ENCODE results near the gene EDARADD. TPM values are rescaled to one million over a fixed set of nuclear protein-coding genes. Genes with fewer than 3 reads are reported as not detected.

EDARADD gene
- total RNA-seq, 1 donor from 2014 or later, result 0.98 TPM

- no peak overlapping the region for H3K27ac Mint-ChIP-seq (ENCODE audit: unreplicated experiment)
- no peaks in the 10 kb centered on the region for H3K27me3 Mint-ChIP-seq (ENCODE audit: unreplicated experiment)
- H3K4me1 Mint-ChIP-seq (ENCODE audit: low read depth, unreplicated experiment), result peaks cover 14% of the 10 kb centered on the region
- H3K9me3 Mint-ChIP-seq (ENCODE audit: unreplicated experiment), result peaks cover 2% of the 10 kb centered on the region
- no peak for DNase-seq
- TF ChIP-seq CTCF (IDR thresholded peaks at IDR 0.05; ENCODE audit: partially characterized antibody, unreplicated experiment), result no peak
- H3K4me3 Mint-ChIP-seq (ENCODE audit: unreplicated experiment), result no peak overlapping the region
- no peaks in the 10 kb centered on the region for H3K36me3 Mint-ChIP-seq (ENCODE audit: unreplicated experiment)
Measured at GRCh38 chr1:236530959-236531358, 136.9 kb downstream of the EDARADD start.

GRCh38 chr1:236532850-236533249, 138.8 kb downstream of the EDARADD start:
- no peaks in the 10 kb centered on the region for H3K27me3 Mint-ChIP-seq (ENCODE audit: unreplicated experiment)
- no peak for DNase-seq
- TF ChIP-seq CTCF (IDR thresholded peaks at IDR 0.05; ENCODE audit: partially characterized antibody, unreplicated experiment), result no peak
- H3K9me3 Mint-ChIP-seq (ENCODE audit: unreplicated experiment), result peaks cover 2% of the 10 kb centered on the region
- peaks cover 21% of the 10 kb centered on the region for H3K4me1 Mint-ChIP-seq (ENCODE audit: low read depth, unreplicated experiment)
- no peak overlapping the region for H3K27ac Mint-ChIP-seq (ENCODE audit: unreplicated experiment)
- H3K4me3 Mint-ChIP-seq (ENCODE audit: unreplicated experiment), result no peak overlapping the region
- H3K36me3 Mint-ChIP-seq (ENCODE audit: unreplicated experiment), result no peaks in the 10 kb centered on the region

- peaks cover 21% of the 10 kb centered on the region for H3K4me1 Mint-ChIP-seq (ENCODE audit: low read depth, unreplicated experiment)
- H3K27ac Mint-ChIP-seq (ENCODE audit: unreplicated experiment), result no peak overlapping the region
- TF ChIP-seq CTCF (IDR thresholded peaks at IDR 0.05; ENCODE audit: partially characterized antibody, unreplicated experiment), result no peak
- no peak overlapping the region for H3K4me3 Mint-ChIP-seq (ENCODE audit: unreplicated experiment)
- peaks cover 2% of the 10 kb centered on the region for H3K9me3 Mint-ChIP-seq (ENCODE audit: unreplicated experiment)
- no peaks in the 10 kb centered on the region for H3K36me3 Mint-ChIP-seq (ENCODE audit: unreplicated experiment)
- no peaks in the 10 kb centered on the region for H3K27me3 Mint-ChIP-seq (ENCODE audit: unreplicated experiment)
- no peak for DNase-seq
Measured at GRCh38 chr1:236534151-236534651, 140.1 kb downstream of the EDARADD start.

Other genes with a start within 250 kb of the EDARADD start
- 3.0 TPM for gene ERO1B, start 112.3 kb upstream of the EDARADD start, total RNA-seq (ENCODE audit: unreplicated experiment)
- 33.3 TPM for gene LGALS8, start 129.7 kb downstream of the EDARADD start, total RNA-seq (ENCODE audit: unreplicated experiment)
- 31.7 TPM for gene HEATR1, start 210.2 kb downstream of the EDARADD start, total RNA-seq (ENCODE audit: unreplicated experiment)

All from glutamatergic neuron (in vitro differentiated cells).